ENCODE measurements around the gene LRP6.
"Not testable (repeated sequence)": the region's sequence is repeated elsewhere in the genome, so short reads cannot be mapped to it uniquely, and the experiment has no call there.

Gene LRP6

GRCh38 chr12:12110923-12111555 is 155.8 kb downstream of the LRP6 start:
- not testable (repeated sequence) for DNase-seq

- DNase-seq = no peak
Observed at GRCh38 chr12:12108441-12109058, 158.3 kb downstream of the LRP6 start.

- no peak for DNase-seq
Observed at GRCh38 chr12:12107678-12108077, 159.2 kb downstream of the LRP6 start.

GRCh38 chr12:12099102-12099501 is 167.7 kb downstream of the LRP6 start:
- DNase-seq = no peak

- DNase-seq = no peak
Observed at GRCh38 chr12:12098691-12099015, 168.2 kb downstream of the LRP6 start.

GRCh38 chr12:12097891-12098690 is 168.8 kb downstream of the LRP6 start:
- DNase-seq = no peak

- no peak for DNase-seq
Observed at GRCh38 chr12:12095021-12095420, 171.8 kb downstream of the LRP6 start.

- DNase-seq = no peak
Observed at GRCh38 chr12:12094481-12094880, 172.4 kb downstream of the LRP6 start.

GRCh38 chr12:12091977-12092663 is 174.7 kb downstream of the LRP6 start:
- DNase-seq = no peak

- no peak for DNase-seq
Observed at GRCh38 chr12:12091071-12091470, 175.8 kb downstream of the LRP6 start.

GRCh38 chr12:12088761-12089160 is 178.1 kb downstream of the LRP6 start:
- DNase-seq = no peak

- no peak for DNase-seq
Observed at GRCh38 chr12:12088147-12088546, 178.7 kb downstream of the LRP6 start.

GRCh38 chr12:12087693-12088034 is 179.2 kb downstream of the LRP6 start:
- DNase-seq = no peak

GRCh38 chr12:12086973-12087692 is 179.7 kb downstream of the LRP6 start:
- no peak for DNase-seq

- DNase-seq = no peak
Observed at GRCh38 chr12:12086362-12086761, 180.5 kb downstream of the LRP6 start.

- DNase-seq = no peak
Observed at GRCh38 chr12:12083688-12084087, 183.2 kb downstream of the LRP6 start.

- DNase-seq = no peak
Observed at GRCh38 chr12:12081836-12082497, 184.9 kb downstream of the LRP6 start.

- no peak for DNase-seq
Observed at GRCh38 chr12:12079291-12079690, 187.6 kb downstream of the LRP6 start.

- DNase-seq = no peak
Observed at GRCh38 chr12:12072064-12072760, 194.6 kb downstream of the LRP6 start.

- no peak for DNase-seq
Observed at GRCh38 chr12:12070674-12071656, 195.9 kb downstream of the LRP6 start, which contains the start of gene BCL2L14. TSS of gene BCL2L14 (plus strand) at chr12:12070939. CDS start at chr12:12079306, 8,367 bp downstream.
